ENCODE data around the gene CARMIL3. TPM values are rescaled to one million over a fixed set of nuclear protein-coding genes. Genes with fewer than 3 reads are reported as not detected.
"Not testable (repeated sequence)": the region's sequence is repeated elsewhere in the genome, so short reads cannot be mapped to it uniquely, and the experiment has no call there.

The CARMIL3 gene
- total RNA-seq (under 1 TPM; 0.05 to 0.11 TPM), total RNA-seq (0.15 to 30.0 (median 1.7) reads per million in 172 experiments)
- 0.20 TPM for polyA plus RNA-seq (2013, experiment 1 of 2)
- polyA plus RNA-seq (2013, experiment 2 of 2) = 0.29 TPM

GRCh38 chr14:24051789-24052655 is at the start of gene CARMIL3:
Gene CARMIL3 (plus strand): TSS chr14:24052009. CDS start chr14:24052154, 145 bp downstream.
- Mint-ChIP-seq H3K4me3 (peak within 1 kb of the TSS; percentile 90), H3K27me3 (peaks cover 25% of the 10 kb centered on the region), H3K36me3 (ENCODE audit: low read depth) (no peaks in the 10 kb centered on the region), H3K9me3 (no peaks in the 10 kb centered on the region), H3K27ac (no peak within 1 kb of the TSS), H3K4me1 (ENCODE audit: low read depth) (peaks cover 14% of the 10 kb centered on the region)
- ChIA-PET POLR2A (interaction anchor here (0.6 to 2.1 kb wide), 9 partner anchors 29 to 584 kb away, joined by 3 to 17 read pairs (median 4); partner anchors contain the start of genes DCAF11, DHRS4L2, IRF9 and NRL), CTCF (interaction anchor here (1.5 to 2.2 kb wide), 3 partner anchors 38 to 109 kb away, joined by 3 to 10 read pairs (median 6); partner anchors contain the start of gene IRF9)
- H3K27me3 ChIP-seq (ENCODE audit: control insufficient read depth in 1 of 2, insufficient read depth in 2 of 2, low read length in 2 of 2) = peaks cover 0 to 16% of the 10 kb centered on the region in 2 experiments
- intact Hi-C loops (cut with DNase I, micrococcal nuclease) = no loop called here
- peak in 13 of 14 experiments; percentile 29 to 82 (median 51) for DNase-seq
- ATAC-seq (ENCODE audit: poor library complexity) = peak; percentile 76
- H3K4me3 ChIP-seq (ENCODE audit: low read length) = peak within 1 kb of the TSS; percentile 71
- H3K9me3 ChIP-seq (ENCODE audit: control insufficient read depth in 1 of 2, insufficient read depth in 1 of 2, low read length in 2 of 2) = peaks cover 0 to 10% of the 10 kb centered on the region in 2 experiments
- H3K27ac ChIP-seq (ENCODE audit: low read depth in 1 of 2, low read length in 2 of 2) = no peak within 1 kb of the TSS
- H3K36me3 ChIP-seq (ENCODE audit: insufficient read depth, low read length) = no peaks in the 10 kb centered on the region
- no peak for TF ChIP-seq CTCF (IDR thresholded peaks at IDR 0.05)
- peaks cover 21% of the 10 kb centered on the region for H3K4me1 ChIP-seq (ENCODE audit: insufficient read depth, low read length)

DNA sequence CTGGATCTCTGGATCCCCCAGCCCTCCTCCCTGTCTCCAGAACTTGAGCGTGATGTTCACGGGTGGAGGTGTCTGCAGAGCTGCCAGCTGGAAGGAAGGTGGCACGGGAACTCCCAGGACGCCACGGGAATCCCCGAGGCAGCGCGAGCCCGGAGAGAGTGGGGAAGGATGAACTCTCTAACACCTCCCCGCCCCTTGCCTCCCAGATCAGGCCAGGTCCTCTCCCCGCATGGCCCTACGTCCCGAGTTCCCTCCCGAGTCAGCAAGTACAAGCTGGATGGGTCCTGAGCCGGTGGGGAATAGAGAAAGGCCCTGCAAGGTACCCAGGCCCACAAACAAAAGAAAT is 45.4 kb upstream of the CARMIL3 start:
- Histone ChIP-seq H3K4me1 (ENCODE audit: insufficient read depth, low read length) (peaks cover 11% of the 10 kb centered on the region), H3K4me3 (ENCODE audit: low read length) (peak overlapping the region; percentile 63)
- H3K27ac Mint-ChIP-seq; H3K9me3 Mint-ChIP-seq; CTCF ChIA-PET; intact Hi-C loops (cut with DNase I, micrococcal nuclease); H3K9me3 ChIP-seq (ENCODE audit: control insufficient read depth in 1 of 2, insufficient read depth in 1 of 2, low read length in 2 of 2); H3K27ac ChIP-seq (ENCODE audit: low read depth in 1 of 2, low read length in 2 of 2); DNase-seq; H3K36me3 Mint-ChIP-seq (ENCODE audit: low read depth); H3K36me3 ChIP-seq (ENCODE audit: insufficient read depth, low read length); H3K27me3 ChIP-seq (ENCODE audit: control insufficient read depth in 1 of 2, insufficient read depth in 2 of 2, low read length in 2 of 2); H3K27me3 Mint-ChIP-seq: not testable (repeated sequence)
- Mint-ChIP-seq H3K4me3 (peak overlapping the region; percentile 65), H3K4me1 (ENCODE audit: low read depth) (peaks cover 42% of the 10 kb centered on the region)
- POLR2A ChIA-PET = interaction anchor here (1.3 to 2.8 kb wide), 3 partner anchors 88 to 108 kb away, joined by 4 to 9 read pairs (median 5); partner anchors contain the start of genes DCAF11, NRL and PCK2
- ATAC-seq (ENCODE audit: poor library complexity) = peak; percentile 5

- DNase-seq (peak; percentile 35 to 81 (median 62)), ATAC-seq (ENCODE audit: poor library complexity) (peak; percentile 85)
- H3K27me3 Mint-ChIP-seq; H3K27me3 ChIP-seq (ENCODE audit: control insufficient read depth in 1 of 2, insufficient read depth in 2 of 2, low read length in 2 of 2); H3K9me3 ChIP-seq (ENCODE audit: control insufficient read depth in 1 of 2, insufficient read depth in 1 of 2, low read length in 2 of 2); H3K9me3 Mint-ChIP-seq; intact Hi-C loops (cut with DNase I, micrococcal nuclease); H3K36me3 Mint-ChIP-seq (ENCODE audit: low read depth); H3K36me3 ChIP-seq (ENCODE audit: insufficient read depth, low read length): not testable (repeated sequence)
- H3K4me3 Mint-ChIP-seq = peak overlapping the region; percentile 89
- peaks cover 42% of the 10 kb centered on the region for H3K4me1 Mint-ChIP-seq (ENCODE audit: low read depth)
- peak overlapping the region; percentile 58 for H3K27ac Mint-ChIP-seq
- ChIA-PET POLR2A (interaction anchor here (0.6 to 2.8 kb wide), 6 partner anchors 74 to 457 kb away, joined by 3 to 9 read pairs (median 5); partner anchors contain the start of genes CHMP4A, DCAF11, NRL and PCK2), CTCF (interaction anchor here (2.1 kb wide), 1 partner anchor 102 kb away, joined by 11 read pairs; no protein-coding TSS in a partner anchor)
- Histone ChIP-seq H3K27ac (ENCODE audit: low read depth in 1 of 2, low read length in 2 of 2) (peak overlapping the region in 1 of 2 donors; percentile 29), H3K4me1 (ENCODE audit: insufficient read depth, low read length) (peaks cover 11% of the 10 kb centered on the region), H3K4me3 (ENCODE audit: low read length) (peak overlapping the region; percentile 63)
Observed at GRCh38 chr14:24006817-24007652, 44.8 kb upstream of the CARMIL3 start.

Data from CD4-positive, alpha-beta T cell (primary cell).